ENCODE data around the gene CENPX. TPM values are rescaled to one million over a fixed set of nuclear protein-coding genes. Genes with fewer than 3 reads are reported as not detected.
"Not testable (repeated sequence)": the region's sequence is repeated elsewhere in the genome, so short reads cannot be mapped to it uniquely, and the experiment has no call there.

Gene CENPX
- polyA plus RNA-seq, 1 donor (not counting 4 experiments of a cell fraction or from before 2014, with no cell fraction given), result 48.2 TPM

DNA sequence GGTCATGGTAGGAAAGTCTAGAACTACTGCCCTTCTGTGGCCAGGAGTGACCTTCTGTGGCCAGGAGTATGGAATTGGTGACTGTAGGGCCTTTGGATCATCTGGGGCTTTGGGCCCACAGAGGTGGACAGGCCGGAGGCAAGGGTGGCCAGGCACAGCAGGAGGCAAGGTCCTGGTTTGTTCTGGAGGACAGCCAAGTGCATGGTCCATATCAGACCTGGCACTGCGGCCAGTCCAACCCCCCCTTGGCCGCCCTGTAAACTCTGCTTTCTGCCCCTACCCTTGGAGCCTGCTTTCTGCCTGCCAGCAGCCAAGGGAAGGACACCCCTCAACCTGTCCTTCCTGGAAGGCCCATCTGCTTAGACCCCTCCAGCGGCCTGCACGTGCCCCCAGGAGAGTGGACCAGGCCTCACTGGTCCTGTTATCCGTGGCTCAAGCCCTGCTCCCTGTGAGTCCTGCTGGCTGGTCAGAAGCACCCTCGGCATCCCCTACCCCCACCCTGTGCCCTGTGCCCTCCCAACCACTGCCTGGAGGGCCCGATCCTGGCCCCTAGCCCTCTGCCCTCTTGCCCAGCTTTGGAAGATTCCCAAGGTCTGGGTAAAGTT is 17.1 kb upstream of the CENPX start:
- no peaks in the 10 kb centered on the region for H3K9me1 ChIP-seq (ENCODE audit: control insufficient read depth, extremely low read depth, insufficient read depth, low read length)
- TF ChIP-seq, protein P1, sequence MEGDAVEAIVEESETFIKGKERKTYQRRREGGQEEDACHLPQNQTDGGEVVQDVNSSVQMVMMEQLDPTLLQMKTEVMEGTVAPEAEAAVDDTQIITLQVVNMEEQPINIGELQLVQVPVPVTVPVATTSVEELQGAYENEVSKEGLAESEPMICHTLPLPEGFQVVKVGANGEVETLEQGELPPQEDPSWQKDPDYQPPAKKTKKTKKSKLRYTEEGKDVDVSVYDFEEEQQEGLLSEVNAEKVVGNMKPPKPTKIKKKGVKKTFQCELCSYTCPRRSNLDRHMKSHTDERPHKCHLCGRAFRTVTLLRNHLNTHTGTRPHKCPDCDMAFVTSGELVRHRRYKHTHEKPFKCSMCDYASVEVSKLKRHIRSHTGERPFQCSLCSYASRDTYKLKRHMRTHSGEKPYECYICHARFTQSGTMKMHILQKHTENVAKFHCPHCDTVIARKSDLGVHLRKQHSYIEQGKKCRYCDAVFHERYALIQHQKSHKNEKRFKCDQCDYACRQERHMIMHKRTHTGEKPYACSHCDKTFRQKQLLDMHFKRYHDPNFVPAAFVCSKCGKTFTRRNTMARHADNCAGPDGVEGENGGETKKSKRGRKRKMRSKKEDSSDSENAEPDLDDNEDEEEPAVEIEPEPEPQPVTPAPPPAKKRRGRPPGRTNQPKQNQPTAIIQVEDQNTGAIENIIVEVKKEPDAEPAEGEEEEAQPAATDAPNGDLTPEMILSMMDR (optimal IDR thresholded peaks at IDR 0.05 in 1 of 3, IDR thresholded peaks at IDR 0.05 in 1 of 3, conservative IDR thresholded peaks at IDR 0.05 in 1 of 3; ENCODE audit: extremely low read depth in 1 of 3, insufficient read depth in 2 of 3, low read length in 3 of 3), result no peak
- TF ChIP-seq EZH2 (IDR thresholded peaks at IDR 0.05; ENCODE audit: low read length), result no peak
- peaks cover under 1 to 4% of the 10 kb centered on the region in 2 experiments for H3K36me3 ChIP-seq (ENCODE audit: control insufficient read depth in 2 of 2, extremely low read depth in 1 of 2, insufficient read depth in 2 of 2, low read length in 2 of 2)
- no peak overlapping the region for H3K27ac ChIP-seq (ENCODE audit: control insufficient read depth, insufficient read depth, low read length)
- H3K79me2 ChIP-seq (ENCODE audit: control insufficient read depth, insufficient read depth, low read length), result no peaks in the 10 kb centered on the region
- no peak overlapping the region for H3K9ac ChIP-seq (ENCODE audit: control insufficient read depth, extremely low read depth, insufficient read depth, low read length)
- FAIRE-seq (no peak), DNase-seq (ENCODE audit: low read depth, low spot score) (no peak)
- dilution Hi-C loops (cut with MboI; ENCODE audit: extremely low pct_ligation_motif_present, low sequenced_read_pairs), result no loop called here
- H3K4me3 ChIP-seq (ENCODE audit: control insufficient read depth in 2 of 3, extremely low read depth in 1 of 3, insufficient read depth in 2 of 3, low read depth in 1 of 3, low read length in 3 of 3), result no peak overlapping the region
- H2AFZ ChIP-seq (ENCODE audit: control insufficient read depth, low read length), result no peak overlapping the region
- peaks cover 9% of the 10 kb centered on the region for H3K4me1 ChIP-seq (ENCODE audit: control insufficient read depth, extremely low read depth, insufficient read depth, low read length)
- no peaks in the 10 kb centered on the region for H3K27me3 ChIP-seq (ENCODE audit: control insufficient read depth, extremely low read depth, insufficient read depth, low read length)
- H4K20me1 ChIP-seq (ENCODE audit: control insufficient read depth, extremely low read depth, insufficient read depth, low read length), result no peaks in the 10 kb centered on the region
- no peaks in the 10 kb centered on the region for H3K9me3 ChIP-seq (ENCODE audit: control insufficient read depth, low read depth, low read length)
- no peak overlapping the region for H3K4me2 ChIP-seq (ENCODE audit: control insufficient read depth, extremely low read depth, insufficient read depth, low read depth, low read length)

DNA sequence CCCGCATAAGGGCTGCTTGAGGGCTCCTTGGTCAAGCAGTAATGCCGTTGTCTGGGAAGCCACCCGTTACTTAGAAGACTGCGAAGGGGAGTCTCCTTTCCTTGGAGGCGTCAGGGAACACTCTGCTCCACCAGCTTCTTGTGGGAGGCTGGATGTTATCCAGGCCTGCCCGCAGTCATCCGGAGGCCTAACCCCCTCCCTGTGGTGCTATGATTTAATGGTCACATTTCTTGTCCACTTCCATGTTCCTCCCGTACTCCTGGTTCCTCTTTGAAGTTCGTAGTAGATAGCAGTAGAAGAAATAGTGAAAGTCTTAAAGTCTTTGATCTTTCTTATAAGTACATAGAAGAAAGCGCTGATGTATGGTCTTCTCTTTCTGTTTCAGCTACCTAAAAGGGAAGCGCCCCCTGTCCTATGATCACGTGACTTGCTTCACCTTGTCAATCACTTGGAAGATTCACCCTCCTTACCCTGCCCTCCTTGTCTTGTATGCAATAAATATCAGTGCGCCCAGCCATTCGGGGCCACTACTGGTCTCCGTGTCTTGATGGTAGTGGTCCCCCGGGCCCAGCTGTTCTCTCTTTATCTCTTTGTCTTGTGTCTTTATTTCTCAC is 16.2 kb upstream of the CENPX start:
- H3K79me2 ChIP-seq (ENCODE audit: control insufficient read depth, insufficient read depth, low read length); FAIRE-seq; dilution Hi-C loops (cut with MboI; ENCODE audit: extremely low pct_ligation_motif_present, low sequenced_read_pairs): not testable (repeated sequence)

DNA sequence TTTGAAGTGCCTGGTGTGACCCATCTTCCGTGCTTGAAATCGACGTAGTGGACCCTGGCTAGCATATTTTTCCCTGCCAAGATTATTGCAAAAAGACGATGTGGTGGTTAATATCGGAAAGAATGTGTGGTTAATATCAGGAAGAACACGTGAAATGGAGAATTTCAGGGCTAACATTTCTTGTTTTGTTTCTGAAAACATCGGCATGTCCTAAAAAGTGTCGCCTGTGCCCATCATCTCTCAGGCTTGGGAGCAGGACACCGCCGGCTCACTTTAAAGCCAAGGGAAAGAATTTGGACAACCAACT is 15.2 kb upstream of the CENPX start:
- H2AFZ ChIP-seq (ENCODE audit: control insufficient read depth, low read length), result peak overlapping the region; percentile 73

More for the DNA sequence above, 16.2 kb upstream of the CENPX start:
- H3K4me2 ChIP-seq (ENCODE audit: control insufficient read depth, extremely low read depth, insufficient read depth, low read depth, low read length); H3K27me3 ChIP-seq (ENCODE audit: control insufficient read depth, extremely low read depth, insufficient read depth, low read length); H3K27ac ChIP-seq (ENCODE audit: control insufficient read depth, insufficient read depth, low read length); H3K9me1 ChIP-seq (ENCODE audit: control insufficient read depth, extremely low read depth, insufficient read depth, low read length); DNase-seq (ENCODE audit: low read depth, low spot score); H4K20me1 ChIP-seq (ENCODE audit: control insufficient read depth, extremely low read depth, insufficient read depth, low read length); H2AFZ ChIP-seq (ENCODE audit: control insufficient read depth, low read length); H3K4me3 ChIP-seq (ENCODE audit: control insufficient read depth in 2 of 3, extremely low read depth in 1 of 3, insufficient read depth in 2 of 3, low read depth in 1 of 3, low read length in 3 of 3); H3K9ac ChIP-seq (ENCODE audit: control insufficient read depth, extremely low read depth, insufficient read depth, low read length); H3K36me3 ChIP-seq (ENCODE audit: control insufficient read depth in 2 of 2, extremely low read depth in 1 of 2, insufficient read depth in 2 of 2, low read length in 2 of 2); H3K9me3 ChIP-seq (ENCODE audit: control insufficient read depth, low read depth, low read length); H3K4me1 ChIP-seq (ENCODE audit: control insufficient read depth, extremely low read depth, insufficient read depth, low read length): not testable (repeated sequence)

More for the DNA sequence above, 15.2 kb upstream of the CENPX start:
- Histone ChIP-seq H3K9ac (ENCODE audit: control insufficient read depth, extremely low read depth, insufficient read depth, low read length) (peak overlapping the region; percentile 78), H3K27ac (ENCODE audit: control insufficient read depth, insufficient read depth, low read length) (no peak overlapping the region), H3K9me3 (ENCODE audit: control insufficient read depth, low read depth, low read length) (no peaks in the 10 kb centered on the region), H3K36me3 (ENCODE audit: control insufficient read depth in 2 of 2, extremely low read depth in 1 of 2, insufficient read depth in 2 of 2, low read length in 2 of 2) (peaks cover 1 to 4% of the 10 kb centered on the region in 2 experiments), H4K20me1 (ENCODE audit: control insufficient read depth, extremely low read depth, insufficient read depth, low read length) (no peaks in the 10 kb centered on the region), H3K27me3 (ENCODE audit: control insufficient read depth, extremely low read depth, insufficient read depth, low read length) (no peaks in the 10 kb centered on the region), H3K79me2 (ENCODE audit: control insufficient read depth, insufficient read depth, low read length) (no peaks in the 10 kb centered on the region), H3K4me1 (ENCODE audit: control insufficient read depth, extremely low read depth, insufficient read depth, low read length) (peaks cover 9% of the 10 kb centered on the region), H3K4me3 (ENCODE audit: control insufficient read depth in 2 of 3, extremely low read depth in 1 of 3, insufficient read depth in 2 of 3, low read depth in 1 of 3, low read length in 3 of 3) (peak overlapping the region; percentile 55 to 87 (median 70)), H3K9me1 (ENCODE audit: control insufficient read depth, extremely low read depth, insufficient read depth, low read length) (no peaks in the 10 kb centered on the region), H3K4me2 (ENCODE audit: control insufficient read depth, extremely low read depth, insufficient read depth, low read depth, low read length) (peak overlapping the region; percentile 96)
- DNase-seq (ENCODE audit: low read depth, low spot score), result no peak
- FAIRE-seq, result peak; percentile 66
- dilution Hi-C loops (cut with MboI; ENCODE audit: extremely low pct_ligation_motif_present, low sequenced_read_pairs), result no loop called here
- TF ChIP-seq EZH2 (IDR thresholded peaks at IDR 0.05; ENCODE audit: low read length), result no peak
- TF ChIP-seq, protein P1 (optimal IDR thresholded peaks at IDR 0.05 in 1 of 3, IDR thresholded peaks at IDR 0.05 in 1 of 3, conservative IDR thresholded peaks at IDR 0.05 in 1 of 3; ENCODE audit: extremely low read depth in 1 of 3, insufficient read depth in 2 of 3, low read length in 3 of 3), result no peak
